Transverse colon (tissue), 3 donors: ENCODE results near the gene ZNF343.

Source experiments
- POLR2A ChIP-seq: fragments of 450-650 bp; IDR thresholded peaks from one replicate; pipeline ENCODE4 v1.6.1; 2016; ENCODE audit warnings: antibody characterized with exemption, mild to moderate bottlenecking, moderate library complexity
- POLR2AphosphoS5 ChIP-seq, 3 donors: sonication (generic); formaldehyde crosslinking; IDR thresholded peaks; one replicate each; pipeline ENCODE4 v1.6.1; 2016; ENCODE audit warnings: antibody characterized with exemption in 3 of 3

DNA sequence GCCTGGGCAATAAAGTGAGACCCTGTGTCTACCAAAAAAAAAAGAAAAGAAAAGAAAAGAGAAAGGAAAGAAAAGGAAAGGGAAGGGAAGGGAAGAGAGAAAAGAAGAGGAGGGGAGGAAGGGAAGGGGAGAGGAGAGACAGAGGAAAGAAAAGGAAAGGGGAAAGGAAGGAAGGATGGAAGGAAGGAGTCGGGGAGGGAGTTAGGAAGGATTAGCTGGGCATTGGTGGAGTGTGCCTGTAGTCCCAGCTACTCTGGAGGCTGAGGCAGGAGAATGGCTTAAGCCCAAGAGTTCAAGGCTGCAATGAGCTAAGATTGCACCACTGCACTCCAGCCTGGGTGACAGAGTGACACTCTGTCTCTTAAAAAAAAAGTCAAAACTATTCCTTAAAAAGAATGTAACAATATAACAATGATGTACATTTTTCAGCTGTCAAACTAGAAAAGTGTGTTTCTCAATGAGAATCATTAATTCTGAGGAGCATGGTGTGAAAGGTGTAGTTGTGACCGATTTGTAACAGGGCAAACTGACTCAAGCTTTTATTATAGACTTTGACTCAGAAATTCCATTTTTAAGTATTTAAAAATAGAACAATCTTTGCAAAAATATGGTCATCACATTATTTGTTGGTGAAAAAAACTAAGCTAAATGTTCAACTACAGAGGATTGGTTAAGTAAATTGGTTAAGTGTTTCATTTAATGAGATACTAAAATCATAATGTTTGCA, 52.8 kb downstream of the ZNF343 start:
- TF ChIP-seq POLR2AphosphoS5 (IDR thresholded peaks at IDR 0.05), result no peak
- TF ChIP-seq POLR2A, result no peak
